ENCODE measurements around the gene STX2.

- TF ChIP-seq, protein P1, sequence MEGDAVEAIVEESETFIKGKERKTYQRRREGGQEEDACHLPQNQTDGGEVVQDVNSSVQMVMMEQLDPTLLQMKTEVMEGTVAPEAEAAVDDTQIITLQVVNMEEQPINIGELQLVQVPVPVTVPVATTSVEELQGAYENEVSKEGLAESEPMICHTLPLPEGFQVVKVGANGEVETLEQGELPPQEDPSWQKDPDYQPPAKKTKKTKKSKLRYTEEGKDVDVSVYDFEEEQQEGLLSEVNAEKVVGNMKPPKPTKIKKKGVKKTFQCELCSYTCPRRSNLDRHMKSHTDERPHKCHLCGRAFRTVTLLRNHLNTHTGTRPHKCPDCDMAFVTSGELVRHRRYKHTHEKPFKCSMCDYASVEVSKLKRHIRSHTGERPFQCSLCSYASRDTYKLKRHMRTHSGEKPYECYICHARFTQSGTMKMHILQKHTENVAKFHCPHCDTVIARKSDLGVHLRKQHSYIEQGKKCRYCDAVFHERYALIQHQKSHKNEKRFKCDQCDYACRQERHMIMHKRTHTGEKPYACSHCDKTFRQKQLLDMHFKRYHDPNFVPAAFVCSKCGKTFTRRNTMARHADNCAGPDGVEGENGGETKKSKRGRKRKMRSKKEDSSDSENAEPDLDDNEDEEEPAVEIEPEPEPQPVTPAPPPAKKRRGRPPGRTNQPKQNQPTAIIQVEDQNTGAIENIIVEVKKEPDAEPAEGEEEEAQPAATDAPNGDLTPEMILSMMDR (IDR thresholded peaks at IDR 0.05), result no peak
- TF ChIP-seq EP300 (IDR thresholded peaks at IDR 0.05) (no peak), POLR2A (IDR thresholded peaks at IDR 0.05) (no peak)
Measured at GRCh38 chr12:130878193-130879185, 39.4 kb upstream of the STX2 start.

Measured in tibial nerve (tissue), 4 donors.